H9 (cell line): ENCODE measurements around the gene HERC3. TPM values are rescaled to one million over a fixed set of nuclear protein-coding genes. Genes with fewer than 3 reads are reported as not detected.

ENCODE experiments used
- DNase-seq: peaks from one replicate; pipeline ENCODE4 v3.0.0-alpha.2; 2017
- H2AFZ ChIP-seq: one replicate; pipeline ENCODE4 v1.6.1; 2013; ENCODE audit warnings: mild to moderate bottlenecking, low read length, control low read depth, moderate library complexity
- H2AK5ac ChIP-seq: 2 replicates; pipeline ENCODE4 v1.6.1; 2013; ENCODE audit warnings: low read length, control low read depth, mixed read lengths; ENCODE audit not compliant: insufficient read length
- H2BK120ac ChIP-seq: one replicate; pipeline ENCODE4 v1.6.1; 2013; ENCODE audit warnings: low read depth, mild to moderate bottlenecking, low read length, control low read depth, inconsistent platforms; ENCODE audit not compliant: poor library complexity, severe bottlenecking
- H2BK12ac ChIP-seq: 2 replicates; pipeline ENCODE4 v1.6.1; 2013; ENCODE audit warnings: low read length, control low read depth, mixed read lengths, low read depth; ENCODE audit not compliant: insufficient read length
- H2BK15ac ChIP-seq: 2 replicates; pipeline ENCODE4 v1.6.1; 2013; ENCODE audit warnings: low read depth, low read length, control low read depth
- H2BK20ac ChIP-seq: one replicate; pipeline ENCODE4 v1.6.1; 2013; ENCODE audit warnings: low read depth, mild to moderate bottlenecking, low read length, control low read depth, inconsistent platforms; ENCODE audit not compliant: poor library complexity, severe bottlenecking
- H2BK5ac ChIP-seq: 2 replicates; pipeline ENCODE4 v1.6.1; 2013; ENCODE audit warnings: low read length, control low read depth, mixed read lengths; ENCODE audit not compliant: insufficient read length
- H3K14ac ChIP-seq: 2 replicates; pipeline ENCODE4 v1.6.1; 2013; ENCODE audit warnings: low read length, control low read depth; ENCODE audit not compliant: insufficient read depth
- H3K18ac ChIP-seq: 2 replicates; pipeline ENCODE4 v1.6.1; 2013; ENCODE audit warnings: low read depth, mild to moderate bottlenecking, mixed read lengths, low read length, control low read depth; ENCODE audit not compliant: insufficient read length
- H3K23ac ChIP-seq: 2 replicates; pipeline ENCODE4 v1.6.1; 2013; ENCODE audit warnings: low read length, control low read depth, mixed read lengths, low read depth; ENCODE audit not compliant: insufficient read length
- H3K23me2 ChIP-seq: 2 replicates; pipeline ENCODE4 v1.6.1; 2013; ENCODE audit warnings: low read depth, mild to moderate bottlenecking, mixed read lengths, low read length, control low read depth; ENCODE audit not compliant: insufficient read length, poor library complexity, severe bottlenecking
- H3K27ac ChIP-seq: 2 replicates; pipeline ENCODE4 v1.5.1; 2013; ENCODE audit warnings: low read length, control low read depth, mixed read lengths, low read depth; ENCODE audit not compliant: insufficient read length
- H3K27me3 ChIP-seq: 2 replicates; pipeline ENCODE4 v1.6.1; 2013; ENCODE audit warnings: low read length, control low read depth, inconsistent platforms; ENCODE audit not compliant: insufficient read depth
- H3K4ac ChIP-seq: 2 replicates; pipeline ENCODE4 v1.6.1; 2013; ENCODE audit warnings: low read depth, mild to moderate bottlenecking, control low read depth, inconsistent platforms, low read length, moderate library complexity
- H3K4me1 ChIP-seq: 2 replicates; pipeline ENCODE4 v1.6.1; 2013; ENCODE audit warnings: low read length, control low read depth, inconsistent platforms; ENCODE audit not compliant: insufficient read depth
- H3K4me2 ChIP-seq: 2 replicates; pipeline ENCODE4 v1.6.1; 2013; ENCODE audit warnings: low read length, control low read depth, mixed read lengths; ENCODE audit not compliant: insufficient read length, insufficient read depth
- H3K56ac ChIP-seq: 2 replicates; pipeline ENCODE4 v1.6.1; 2013; ENCODE audit warnings: low read depth, mild to moderate bottlenecking, mixed read lengths, low read length, control low read depth; ENCODE audit not compliant: insufficient read length
- H3K79me1 ChIP-seq: 2 replicates; pipeline ENCODE4 v1.6.1; 2013; ENCODE audit warnings: low read depth, mild to moderate bottlenecking, moderate library complexity, low read length, control low read depth, inconsistent platforms; ENCODE audit not compliant: insufficient read depth, poor library complexity, severe bottlenecking
- H3K79me2 ChIP-seq: 2 replicates; pipeline ENCODE4 v1.6.1; 2013; ENCODE audit warnings: low read length, control low read depth, inconsistent platforms; ENCODE audit not compliant: insufficient read depth
- H3K9ac ChIP-seq: 2 replicates; pipeline ENCODE4 v1.6.1; 2013; ENCODE audit warnings: low read length, control low read depth, mixed read lengths; ENCODE audit not compliant: insufficient read length; ENCODE audit errors: extremely low read depth
- H3K9me3 ChIP-seq: one replicate; pipeline ENCODE4 v1.6.1; 2013; ENCODE audit warnings: low read depth, low read length, inconsistent platforms; ENCODE audit not compliant: control insufficient read depth
- H3T11ph ChIP-seq: one replicate; pipeline ENCODE4 v1.6.1; 2013; ENCODE audit warnings: mild to moderate bottlenecking, low read length, control low read depth, inconsistent platforms
- H4K20me1 ChIP-seq: one replicate; pipeline ENCODE4 v1.6.1; 2013; ENCODE audit not compliant: control insufficient read depth, insufficient read length, insufficient read depth
- H4K5ac ChIP-seq: 2 replicates; pipeline ENCODE4 v1.6.1; 2013; ENCODE audit warnings: low read depth, mild to moderate bottlenecking, mixed read lengths, low read length, control low read depth; ENCODE audit not compliant: insufficient read length
- H4K8ac ChIP-seq: replicated peaks from 2 replicates; pipeline ENCODE4 v1.6.1; 2013; ENCODE audit warnings: low read length, control low read depth, mixed read lengths, low read depth; ENCODE audit not compliant: insufficient read length
- H4K91ac ChIP-seq: 2 replicates; pipeline ENCODE4 v1.6.1; 2013; ENCODE audit warnings: low read depth, mild to moderate bottlenecking, moderate library complexity, mixed read lengths, low read length, control low read depth; ENCODE audit not compliant: insufficient read length
- H3K27ac Mint-ChIP-seq, 3 experiments: 2 replicates in 2 of 3; 3 replicates in 1 of 3; pipeline ENCODE4 v1.8.0; 2020 to 2021; ENCODE audit warnings: mixed read lengths in 3 of 3, mild to moderate bottlenecking in 1 of 3, moderate library complexity in 1 of 3
- H3K27me3 Mint-ChIP-seq: 2 replicates; pipeline ENCODE4 v1.8.0; 2021; ENCODE audit warnings: low read depth, mild to moderate bottlenecking, moderate library complexity, mixed read lengths
- H3K36me3 Mint-ChIP-seq, 3 experiments: 2 replicates in 2 of 3; 3 replicates in 1 of 3; pipeline ENCODE4 v1.8.0; 2020 to 2021; ENCODE audit warnings: low read depth in 3 of 3, mixed read lengths in 3 of 3; ENCODE audit not compliant: insufficient read depth in 1 of 3
- H3K4me1 Mint-ChIP-seq, 2 experiments: 2 replicates each; pipeline ENCODE4 v1.8.0; 2020; ENCODE audit warnings: mixed read lengths in 2 of 2
- H3K4me3 Mint-ChIP-seq, 2 experiments: 2 replicates in 1 of 2; 3 replicates in 1 of 2; pipeline ENCODE4 v1.8.0; 2020 to 2021; ENCODE audit warnings: mild to moderate bottlenecking in 2 of 2, mixed read lengths in 2 of 2, moderate library complexity in 1 of 2
- H3K9me3 Mint-ChIP-seq, 2 experiments: 2 replicates in 1 of 2; 3 replicates in 1 of 2; pipeline ENCODE4 v1.8.0; 2020; ENCODE audit warnings: mild to moderate bottlenecking in 2 of 2, mixed read lengths in 2 of 2, moderate library complexity in 1 of 2
- WGBS: extraction: QIAGEN DNeasy Blood & Tissue Kit; methylation state at CpG from one replicate; pipeline ENCODE4 v1.1.7; 2013; ENCODE audit warnings: missing lambda C conversion rate, low lambda C conversion rate, mixed read lengths; ENCODE audit not compliant: insufficient read length; ENCODE audit errors: extremely low coverage; 5-methylcytosine and 5-hydroxymethylcytosine counted together
- total RNA-seq: library from RNA; stranded (reverse); gene quantifications from 2 replicates; pipeline ENCODE4 v1.2.1, GENCODE V29; 2021
- TF ChIP-seq, protein P1 (sequence below): fragments of 200-600 bp; sonication (generic); conservative IDR thresholded peaks from 3 replicates; pipeline ENCODE4 v1.8.0; 2021; ENCODE audit warnings: antibody characterized with exemption, mild to moderate bottlenecking

HERC3 gene
- total RNA-seq, 1 experiment from 2014 or later = 2.9 TPM

DNA sequence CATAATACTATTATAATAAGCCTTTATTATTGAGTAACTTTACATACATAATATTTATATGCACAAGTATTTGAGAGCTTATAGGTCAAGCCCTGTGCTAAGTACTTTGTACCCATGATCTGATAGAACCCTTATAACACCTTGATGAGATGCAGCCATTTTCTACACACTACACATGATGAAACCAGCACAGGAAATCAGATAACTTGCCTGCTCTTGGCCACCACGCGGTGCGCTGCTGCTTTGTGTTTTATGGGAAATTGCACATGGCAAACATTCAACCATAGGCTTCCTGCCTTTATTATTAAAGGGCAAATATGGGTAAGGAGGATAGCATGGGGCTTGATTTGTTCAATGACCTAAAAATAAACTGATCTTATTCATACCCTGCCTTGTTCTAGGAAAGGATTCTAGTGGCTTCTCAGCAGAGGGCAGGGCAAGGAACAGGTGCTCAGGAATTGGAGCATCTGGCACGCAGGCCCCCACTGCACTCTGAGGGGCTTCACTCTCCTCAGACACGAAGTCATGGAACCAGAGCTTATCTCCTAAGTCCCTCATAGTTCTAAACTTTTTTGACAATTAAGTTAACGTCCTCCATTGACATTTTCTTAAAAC, 137.0 kb downstream of the HERC3 start:
- no peaks in the 10 kb centered on the region for H4K20me1 ChIP-seq
- no peaks in the 10 kb centered on the region for H3K27me3 ChIP-seq
- H3K27ac ChIP-seq = no peak overlapping the region
- H3K9ac ChIP-seq = no peak overlapping the region
- H3K27me3 Mint-ChIP-seq = no peaks in the 10 kb centered on the region
- no peaks in the 10 kb centered on the region for H3K9me3 ChIP-seq
- no peaks in the 10 kb centered on the region for H3K4me1 ChIP-seq
- no peaks in the 10 kb centered on the region for H3K79me1 ChIP-seq
- no peaks in the 10 kb centered on the region for H3K23me2 ChIP-seq
- H3K27ac Mint-ChIP-seq = no peak overlapping the region
- H2AFZ ChIP-seq = no peak overlapping the region
- no peak overlapping the region for H2BK15ac ChIP-seq
- no peak overlapping the region for H3K18ac ChIP-seq
- H3K4me2 ChIP-seq = no peak overlapping the region
- peaks cover 2 to 27% (median 19%) of the 10 kb centered on the region in 3 experiments; a peak in 6 of 7 replicates for H3K36me3 Mint-ChIP-seq
- no peak overlapping the region for H3K4me3 Mint-ChIP-seq
- H3K79me2 ChIP-seq = no peaks in the 10 kb centered on the region
- no peak overlapping the region for H3K4ac ChIP-seq
- H3K56ac ChIP-seq = no peak overlapping the region
- no peaks in the 10 kb centered on the region for H3K9me3 Mint-ChIP-seq
- no peak overlapping the region for H3K14ac ChIP-seq
- no peak overlapping the region for H2BK5ac ChIP-seq
- no CpG with 5 or more reads among the region's 6 CpGs for WGBS
- no peak overlapping the region for H2BK12ac ChIP-seq
- H3T11ph ChIP-seq = no peak overlapping the region
- no peak overlapping the region for H4K8ac ChIP-seq
- TF ChIP-seq, protein P1, sequence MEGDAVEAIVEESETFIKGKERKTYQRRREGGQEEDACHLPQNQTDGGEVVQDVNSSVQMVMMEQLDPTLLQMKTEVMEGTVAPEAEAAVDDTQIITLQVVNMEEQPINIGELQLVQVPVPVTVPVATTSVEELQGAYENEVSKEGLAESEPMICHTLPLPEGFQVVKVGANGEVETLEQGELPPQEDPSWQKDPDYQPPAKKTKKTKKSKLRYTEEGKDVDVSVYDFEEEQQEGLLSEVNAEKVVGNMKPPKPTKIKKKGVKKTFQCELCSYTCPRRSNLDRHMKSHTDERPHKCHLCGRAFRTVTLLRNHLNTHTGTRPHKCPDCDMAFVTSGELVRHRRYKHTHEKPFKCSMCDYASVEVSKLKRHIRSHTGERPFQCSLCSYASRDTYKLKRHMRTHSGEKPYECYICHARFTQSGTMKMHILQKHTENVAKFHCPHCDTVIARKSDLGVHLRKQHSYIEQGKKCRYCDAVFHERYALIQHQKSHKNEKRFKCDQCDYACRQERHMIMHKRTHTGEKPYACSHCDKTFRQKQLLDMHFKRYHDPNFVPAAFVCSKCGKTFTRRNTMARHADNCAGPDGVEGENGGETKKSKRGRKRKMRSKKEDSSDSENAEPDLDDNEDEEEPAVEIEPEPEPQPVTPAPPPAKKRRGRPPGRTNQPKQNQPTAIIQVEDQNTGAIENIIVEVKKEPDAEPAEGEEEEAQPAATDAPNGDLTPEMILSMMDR = no peak
- H3K23ac ChIP-seq = no peak overlapping the region
- no peak overlapping the region for H2BK20ac ChIP-seq
- no peak overlapping the region for H4K91ac ChIP-seq
- peaks cover 12 to 14% of the 10 kb centered on the region in 2 experiments for H3K4me1 Mint-ChIP-seq
- H2BK120ac ChIP-seq = no peak overlapping the region
- H2AK5ac ChIP-seq = no peak overlapping the region
- no peak for DNase-seq
- H4K5ac ChIP-seq = no peak overlapping the region
